H9 (cell line): ENCODE data around the gene HMGN2. TPM values are rescaled to one million over a fixed set of nuclear protein-coding genes. Genes with fewer than 3 reads are reported as not detected.

ENCODE experiments used
- DNase-seq: peaks from one replicate; pipeline ENCODE4 v3.0.0-alpha.2; 2017
- H2AFZ ChIP-seq: one replicate; pipeline ENCODE4 v1.6.1; 2013; ENCODE audit warnings: mild to moderate bottlenecking, low read length, control low read depth, moderate library complexity
- H2AK5ac ChIP-seq: 2 replicates; pipeline ENCODE4 v1.6.1; 2013; ENCODE audit warnings: low read length, control low read depth, mixed read lengths; ENCODE audit not compliant: insufficient read length
- H2BK120ac ChIP-seq: one replicate; pipeline ENCODE4 v1.6.1; 2013; ENCODE audit warnings: low read depth, mild to moderate bottlenecking, low read length, control low read depth, inconsistent platforms; ENCODE audit not compliant: poor library complexity, severe bottlenecking
- H2BK12ac ChIP-seq: 2 replicates; pipeline ENCODE4 v1.6.1; 2013; ENCODE audit warnings: low read length, control low read depth, mixed read lengths, low read depth; ENCODE audit not compliant: insufficient read length
- H2BK15ac ChIP-seq: 2 replicates; pipeline ENCODE4 v1.6.1; 2013; ENCODE audit warnings: low read depth, low read length, control low read depth
- H2BK20ac ChIP-seq: one replicate; pipeline ENCODE4 v1.6.1; 2013; ENCODE audit warnings: low read depth, mild to moderate bottlenecking, low read length, control low read depth, inconsistent platforms; ENCODE audit not compliant: poor library complexity, severe bottlenecking
- H2BK5ac ChIP-seq: 2 replicates; pipeline ENCODE4 v1.6.1; 2013; ENCODE audit warnings: low read length, control low read depth, mixed read lengths; ENCODE audit not compliant: insufficient read length
- H3K14ac ChIP-seq: 2 replicates; pipeline ENCODE4 v1.6.1; 2013; ENCODE audit warnings: low read length, control low read depth; ENCODE audit not compliant: insufficient read depth
- H3K18ac ChIP-seq: 2 replicates; pipeline ENCODE4 v1.6.1; 2013; ENCODE audit warnings: low read depth, mild to moderate bottlenecking, mixed read lengths, low read length, control low read depth; ENCODE audit not compliant: insufficient read length
- H3K23ac ChIP-seq: 2 replicates; pipeline ENCODE4 v1.6.1; 2013; ENCODE audit warnings: low read length, control low read depth, mixed read lengths, low read depth; ENCODE audit not compliant: insufficient read length
- H3K23me2 ChIP-seq: 2 replicates; pipeline ENCODE4 v1.6.1; 2013; ENCODE audit warnings: low read depth, mild to moderate bottlenecking, mixed read lengths, low read length, control low read depth; ENCODE audit not compliant: insufficient read length, poor library complexity, severe bottlenecking
- H3K27ac ChIP-seq: 2 replicates; pipeline ENCODE4 v1.5.1; 2013; ENCODE audit warnings: low read length, control low read depth, mixed read lengths, low read depth; ENCODE audit not compliant: insufficient read length
- H3K27me3 ChIP-seq: 2 replicates; pipeline ENCODE4 v1.6.1; 2013; ENCODE audit warnings: low read length, control low read depth, inconsistent platforms; ENCODE audit not compliant: insufficient read depth
- H3K4ac ChIP-seq: 2 replicates; pipeline ENCODE4 v1.6.1; 2013; ENCODE audit warnings: low read depth, mild to moderate bottlenecking, control low read depth, inconsistent platforms, low read length, moderate library complexity
- H3K4me1 ChIP-seq: 2 replicates; pipeline ENCODE4 v1.6.1; 2013; ENCODE audit warnings: low read length, control low read depth, inconsistent platforms; ENCODE audit not compliant: insufficient read depth
- H3K4me2 ChIP-seq: 2 replicates; pipeline ENCODE4 v1.6.1; 2013; ENCODE audit warnings: low read length, control low read depth, mixed read lengths; ENCODE audit not compliant: insufficient read length, insufficient read depth
- H3K56ac ChIP-seq: 2 replicates; pipeline ENCODE4 v1.6.1; 2013; ENCODE audit warnings: low read depth, mild to moderate bottlenecking, mixed read lengths, low read length, control low read depth; ENCODE audit not compliant: insufficient read length
- H3K79me1 ChIP-seq: 2 replicates; pipeline ENCODE4 v1.6.1; 2013; ENCODE audit warnings: low read depth, mild to moderate bottlenecking, moderate library complexity, low read length, control low read depth, inconsistent platforms; ENCODE audit not compliant: insufficient read depth, poor library complexity, severe bottlenecking
- H3K79me2 ChIP-seq: 2 replicates; pipeline ENCODE4 v1.6.1; 2013; ENCODE audit warnings: low read length, control low read depth, inconsistent platforms; ENCODE audit not compliant: insufficient read depth
- H3K9ac ChIP-seq: 2 replicates; pipeline ENCODE4 v1.6.1; 2013; ENCODE audit warnings: low read length, control low read depth, mixed read lengths; ENCODE audit not compliant: insufficient read length; ENCODE audit errors: extremely low read depth
- H3K9me3 ChIP-seq: one replicate; pipeline ENCODE4 v1.6.1; 2013; ENCODE audit warnings: low read depth, low read length, inconsistent platforms; ENCODE audit not compliant: control insufficient read depth
- H3T11ph ChIP-seq: one replicate; pipeline ENCODE4 v1.6.1; 2013; ENCODE audit warnings: mild to moderate bottlenecking, low read length, control low read depth, inconsistent platforms
- H4K20me1 ChIP-seq: one replicate; pipeline ENCODE4 v1.6.1; 2013; ENCODE audit not compliant: control insufficient read depth, insufficient read length, insufficient read depth
- H4K5ac ChIP-seq: 2 replicates; pipeline ENCODE4 v1.6.1; 2013; ENCODE audit warnings: low read depth, mild to moderate bottlenecking, mixed read lengths, low read length, control low read depth; ENCODE audit not compliant: insufficient read length
- H4K8ac ChIP-seq: replicated peaks from 2 replicates; pipeline ENCODE4 v1.6.1; 2013; ENCODE audit warnings: low read length, control low read depth, mixed read lengths, low read depth; ENCODE audit not compliant: insufficient read length
- H4K91ac ChIP-seq: 2 replicates; pipeline ENCODE4 v1.6.1; 2013; ENCODE audit warnings: low read depth, mild to moderate bottlenecking, moderate library complexity, mixed read lengths, low read length, control low read depth; ENCODE audit not compliant: insufficient read length
- H3K27ac Mint-ChIP-seq, 3 experiments: 2 replicates in 2 of 3; 3 replicates in 1 of 3; pipeline ENCODE4 v1.8.0; 2020 to 2021; ENCODE audit warnings: mixed read lengths in 3 of 3, mild to moderate bottlenecking in 1 of 3, moderate library complexity in 1 of 3
- H3K27me3 Mint-ChIP-seq: 2 replicates; pipeline ENCODE4 v1.8.0; 2021; ENCODE audit warnings: low read depth, mild to moderate bottlenecking, moderate library complexity, mixed read lengths
- H3K36me3 Mint-ChIP-seq, 3 experiments: 2 replicates in 2 of 3; 3 replicates in 1 of 3; pipeline ENCODE4 v1.8.0; 2020 to 2021; ENCODE audit warnings: low read depth in 3 of 3, mixed read lengths in 3 of 3; ENCODE audit not compliant: insufficient read depth in 1 of 3
- H3K4me1 Mint-ChIP-seq, 2 experiments: 2 replicates each; pipeline ENCODE4 v1.8.0; 2020; ENCODE audit warnings: mixed read lengths in 2 of 2
- H3K4me3 Mint-ChIP-seq, 2 experiments: 2 replicates in 1 of 2; 3 replicates in 1 of 2; pipeline ENCODE4 v1.8.0; 2020 to 2021; ENCODE audit warnings: mild to moderate bottlenecking in 2 of 2, mixed read lengths in 2 of 2, moderate library complexity in 1 of 2
- H3K9me3 Mint-ChIP-seq, 2 experiments: 2 replicates in 1 of 2; 3 replicates in 1 of 2; pipeline ENCODE4 v1.8.0; 2020; ENCODE audit warnings: mild to moderate bottlenecking in 2 of 2, mixed read lengths in 2 of 2, moderate library complexity in 1 of 2
- WGBS: extraction: QIAGEN DNeasy Blood & Tissue Kit; methylation state at CpG from one replicate; pipeline ENCODE4 v1.1.7; 2013; ENCODE audit warnings: missing lambda C conversion rate, low lambda C conversion rate, mixed read lengths; ENCODE audit not compliant: insufficient read length; ENCODE audit errors: extremely low coverage; 5-methylcytosine and 5-hydroxymethylcytosine counted together
- total RNA-seq: library from RNA; stranded (reverse); gene quantifications from 2 replicates; pipeline ENCODE4 v1.2.1, GENCODE V29; 2021
- TF ChIP-seq, protein P1 (sequence below): fragments of 200-600 bp; sonication (generic); conservative IDR thresholded peaks from 3 replicates; pipeline ENCODE4 v1.8.0; 2021; ENCODE audit warnings: antibody characterized with exemption, mild to moderate bottlenecking

Gene HMGN2
- total RNA-seq, 1 experiment from 2014 or later, result 622 TPM

DNA sequence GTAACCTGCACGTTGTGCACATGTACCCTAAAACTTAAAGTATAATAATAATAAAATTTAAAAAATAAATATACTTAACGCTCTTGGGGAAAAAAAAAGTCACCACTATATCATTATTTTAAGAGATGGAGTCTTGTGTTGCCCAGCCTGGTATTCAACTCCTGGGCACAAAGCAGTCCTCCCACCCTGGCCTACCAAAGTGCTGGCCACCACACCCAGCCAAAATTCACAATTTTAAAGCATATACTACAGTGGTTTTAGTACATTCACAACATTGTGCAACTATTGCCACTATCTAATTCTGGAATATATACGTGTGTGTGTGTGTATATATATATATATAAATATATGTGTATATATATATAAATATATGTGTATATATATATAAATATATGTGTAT, 5.9 kb downstream of the HMGN2 start:
- Histone ChIP-seq H3K79me2 (peaks cover 4% of the 10 kb centered on the region; the same call in 1 of the 2 replicates), H3K4me2 (no peak overlapping the region), H3K27me3 (no peaks in the 10 kb centered on the region), H2BK15ac (no peak overlapping the region), H3K14ac (no peak overlapping the region), H3K9me3 (no peaks in the 10 kb centered on the region), H3K4ac (no peak overlapping the region), H2BK120ac (no peak overlapping the region), H4K20me1 (no peaks in the 10 kb centered on the region), H3K79me1 (no peaks in the 10 kb centered on the region), H2BK20ac (no peak overlapping the region), H2BK12ac (no peak overlapping the region), H4K8ac (no peak overlapping the region), H4K5ac (no peak overlapping the region), H3K4me1 (no peaks in the 10 kb centered on the region; the same call in 1 of the 2 replicates), H3K18ac (no peak overlapping the region), H3T11ph (no peak overlapping the region), H2AFZ (no peak overlapping the region), H3K23ac (no peak overlapping the region), H3K56ac (no peak overlapping the region), H3K27ac (no peak overlapping the region), H2AK5ac (no peak overlapping the region), H2BK5ac (no peak overlapping the region), H4K91ac (no peak overlapping the region), H3K9ac (no peak overlapping the region), H3K23me2 (no peaks in the 10 kb centered on the region)
- Mint-ChIP-seq H3K4me1 (peaks cover 6 to 24% of the 10 kb centered on the region in 2 experiments; a peak in 3 of 4 replicates), H3K27ac (no peak overlapping the region), H3K36me3 (peaks cover 40 to 56% (median 51%) of the 10 kb centered on the region in 3 experiments; a peak in 6 of 7 replicates), H3K4me3 (no peak overlapping the region), H3K27me3 (no peaks in the 10 kb centered on the region; the same call in 1 of the 2 replicates), H3K9me3 (no peaks in the 10 kb centered on the region)
- DNase-seq, result no peak
- WGBS, result no CpG with 5 or more reads among the region's 3 CpGs
- TF ChIP-seq, protein P1, sequence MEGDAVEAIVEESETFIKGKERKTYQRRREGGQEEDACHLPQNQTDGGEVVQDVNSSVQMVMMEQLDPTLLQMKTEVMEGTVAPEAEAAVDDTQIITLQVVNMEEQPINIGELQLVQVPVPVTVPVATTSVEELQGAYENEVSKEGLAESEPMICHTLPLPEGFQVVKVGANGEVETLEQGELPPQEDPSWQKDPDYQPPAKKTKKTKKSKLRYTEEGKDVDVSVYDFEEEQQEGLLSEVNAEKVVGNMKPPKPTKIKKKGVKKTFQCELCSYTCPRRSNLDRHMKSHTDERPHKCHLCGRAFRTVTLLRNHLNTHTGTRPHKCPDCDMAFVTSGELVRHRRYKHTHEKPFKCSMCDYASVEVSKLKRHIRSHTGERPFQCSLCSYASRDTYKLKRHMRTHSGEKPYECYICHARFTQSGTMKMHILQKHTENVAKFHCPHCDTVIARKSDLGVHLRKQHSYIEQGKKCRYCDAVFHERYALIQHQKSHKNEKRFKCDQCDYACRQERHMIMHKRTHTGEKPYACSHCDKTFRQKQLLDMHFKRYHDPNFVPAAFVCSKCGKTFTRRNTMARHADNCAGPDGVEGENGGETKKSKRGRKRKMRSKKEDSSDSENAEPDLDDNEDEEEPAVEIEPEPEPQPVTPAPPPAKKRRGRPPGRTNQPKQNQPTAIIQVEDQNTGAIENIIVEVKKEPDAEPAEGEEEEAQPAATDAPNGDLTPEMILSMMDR, result no peak
